WERI-Rb-1 (cell line): ENCODE results near the gene ZNF487.

Experiments used
- DNase-seq: peaks from one replicate; pipeline ENCODE4 v3.0.0-alpha.2; 2020
- H3K27ac ChIP-seq: fragments of 250-450 bp; sonication (Bioruptor Pico); 2 replicates; pipeline ENCODE4 v1.5.1; 2020; ENCODE audit warnings: mild to moderate bottlenecking, moderate library complexity
- H3K27me3 ChIP-seq: fragments of 250-450 bp; sonication (Bioruptor Pico); 2 replicates; pipeline ENCODE4 v1.5.1; 2021; ENCODE audit warnings: mild to moderate bottlenecking, low read depth, moderate library complexity; ENCODE audit not compliant: insufficient read depth, severe bottlenecking
- H3K36me3 ChIP-seq: fragments of 250-450 bp; sonication (Bioruptor Pico); 2 replicates; pipeline ENCODE4 v1.5.1; 2020; ENCODE audit warnings: mild to moderate bottlenecking, moderate library complexity
- H3K4me3 ChIP-seq: 2 replicates; pipeline ENCODE4 v1.5.1; 2011; ENCODE audit warnings: low read depth, mild to moderate bottlenecking, control low read depth, low read length
- H3K9me3 ChIP-seq: fragments of 250-450 bp; sonication (Bioruptor Pico); 2 replicates; pipeline ENCODE4 v1.5.1; 2021; ENCODE audit warnings: mild to moderate bottlenecking, moderate library complexity; ENCODE audit not compliant: severe bottlenecking
- TF ChIP-seq, protein P1 (sequence below): IDR thresholded peaks from 2 replicates; pipeline ENCODE4 v1.5.1; 2011; ENCODE audit warnings: low read depth, mild to moderate bottlenecking, control low read depth, inconsistent platforms, low read length

Gene ZNF487

DNA sequence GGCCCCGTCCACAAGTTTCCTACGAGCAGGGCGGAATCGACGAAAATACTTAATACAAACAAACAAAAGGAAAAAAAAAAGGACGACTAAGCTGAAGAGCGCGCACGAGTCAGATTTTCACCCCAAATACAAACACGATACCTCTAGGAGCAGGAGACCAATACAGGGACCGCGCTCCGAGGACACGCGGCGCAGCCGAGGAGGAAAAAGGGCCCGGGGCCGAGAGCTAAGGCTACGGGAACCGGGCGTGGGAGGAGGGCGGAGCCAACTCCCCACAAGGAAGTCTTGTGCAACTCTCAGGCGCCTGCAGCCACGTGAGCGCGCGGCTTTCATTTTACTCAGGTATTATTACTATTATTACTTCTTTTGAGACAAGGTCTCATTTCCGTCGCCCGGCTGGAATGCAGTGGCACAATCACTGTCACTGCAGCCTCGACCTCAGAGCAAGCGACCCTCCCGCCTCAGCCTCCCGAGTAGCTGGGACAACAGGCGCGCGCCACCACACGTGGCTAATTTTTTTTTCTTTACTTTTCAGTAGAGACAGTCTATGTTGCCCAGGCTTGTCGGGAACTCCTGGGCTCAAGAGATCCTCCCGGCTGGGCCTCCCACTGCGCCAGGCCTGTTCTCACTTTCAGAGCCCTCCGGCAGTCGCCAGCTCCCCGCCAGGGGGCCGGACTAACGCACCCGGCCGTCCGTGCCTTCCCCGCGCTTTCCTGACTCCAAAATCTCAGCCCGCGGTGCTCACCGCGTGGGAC is 29.2 kb upstream of the ZNF487 start:
- peaks cover 36% of the 10 kb centered on the region for H3K36me3 ChIP-seq
- TF ChIP-seq, protein P1, sequence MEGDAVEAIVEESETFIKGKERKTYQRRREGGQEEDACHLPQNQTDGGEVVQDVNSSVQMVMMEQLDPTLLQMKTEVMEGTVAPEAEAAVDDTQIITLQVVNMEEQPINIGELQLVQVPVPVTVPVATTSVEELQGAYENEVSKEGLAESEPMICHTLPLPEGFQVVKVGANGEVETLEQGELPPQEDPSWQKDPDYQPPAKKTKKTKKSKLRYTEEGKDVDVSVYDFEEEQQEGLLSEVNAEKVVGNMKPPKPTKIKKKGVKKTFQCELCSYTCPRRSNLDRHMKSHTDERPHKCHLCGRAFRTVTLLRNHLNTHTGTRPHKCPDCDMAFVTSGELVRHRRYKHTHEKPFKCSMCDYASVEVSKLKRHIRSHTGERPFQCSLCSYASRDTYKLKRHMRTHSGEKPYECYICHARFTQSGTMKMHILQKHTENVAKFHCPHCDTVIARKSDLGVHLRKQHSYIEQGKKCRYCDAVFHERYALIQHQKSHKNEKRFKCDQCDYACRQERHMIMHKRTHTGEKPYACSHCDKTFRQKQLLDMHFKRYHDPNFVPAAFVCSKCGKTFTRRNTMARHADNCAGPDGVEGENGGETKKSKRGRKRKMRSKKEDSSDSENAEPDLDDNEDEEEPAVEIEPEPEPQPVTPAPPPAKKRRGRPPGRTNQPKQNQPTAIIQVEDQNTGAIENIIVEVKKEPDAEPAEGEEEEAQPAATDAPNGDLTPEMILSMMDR = peak; percentile 56
- peak; percentile 80 for DNase-seq
- peak overlapping the region; percentile 95 for H3K27ac ChIP-seq
- H3K9me3 ChIP-seq = peaks cover 5% of the 10 kb centered on the region
- no peaks in the 10 kb centered on the region for H3K27me3 ChIP-seq
- H3K4me3 ChIP-seq = peak overlapping the region; percentile 88

DNA sequence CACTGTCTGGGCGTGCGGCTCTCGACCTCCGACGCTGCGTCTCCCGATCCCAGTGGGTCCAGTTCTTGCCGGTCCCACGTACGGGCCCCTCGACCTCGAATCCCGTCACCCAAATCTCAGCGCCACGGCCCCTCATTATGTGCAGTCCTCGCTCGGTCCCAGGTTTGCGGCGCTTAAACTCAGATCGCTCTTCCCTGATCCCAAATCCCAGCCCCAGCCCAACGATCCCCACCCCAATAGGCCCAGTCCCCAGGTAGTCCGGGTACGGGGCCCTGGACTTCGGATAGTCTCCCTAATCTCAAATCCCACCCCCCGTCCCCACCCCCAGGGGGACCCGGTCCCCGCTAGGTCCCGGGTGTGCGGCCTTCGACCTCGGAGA is 28.6 kb upstream of the ZNF487 start:
- peaks cover 5% of the 10 kb centered on the region for H3K9me3 ChIP-seq

DNA sequence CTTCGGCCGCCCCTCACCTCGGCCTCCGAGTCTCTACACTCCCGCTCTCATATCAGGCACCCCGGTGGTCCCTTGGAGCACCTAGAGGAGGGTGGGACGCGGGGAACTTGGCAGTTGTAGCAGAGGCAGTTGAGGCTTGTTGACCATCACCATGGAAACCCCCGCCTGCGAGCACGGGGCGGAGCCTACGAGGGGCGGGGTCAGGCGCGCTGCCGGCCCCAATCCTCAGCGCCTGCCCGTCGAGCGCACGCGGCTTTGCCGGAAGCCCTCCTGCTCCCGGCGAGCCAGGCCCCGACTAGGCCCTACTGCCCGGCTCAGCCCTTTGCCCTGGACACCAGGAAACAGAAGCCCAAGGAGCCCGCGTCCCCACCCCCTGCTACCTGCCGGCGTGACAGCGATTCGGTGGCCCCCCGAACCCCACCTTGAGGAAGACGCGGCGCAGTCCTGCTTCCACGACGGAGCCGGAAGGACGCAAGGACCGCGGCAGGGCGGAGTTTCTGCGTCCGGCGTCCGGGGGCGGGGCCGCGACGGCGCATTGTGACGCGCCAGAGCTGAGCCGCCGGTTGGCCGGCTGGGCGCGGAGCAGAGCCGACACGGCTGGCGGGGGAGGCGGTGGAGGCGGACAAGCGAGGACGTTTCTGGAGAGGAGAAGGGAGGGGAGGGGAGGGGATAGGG is 28.1 kb upstream of the ZNF487 start, which contains the start of gene HNRNPF:
TSS of gene HNRNPF (minus strand) at position 477 of the 675 bp plus-strand sequence. CDS start 21,302 bp downstream, outside the sequence.
- peak within 1 kb of the TSS; percentile 88 for H3K4me3 ChIP-seq
- DNase-seq = peak; percentile 94
- TF ChIP-seq, protein P1 = no peak
- peak within 1 kb of the TSS; percentile 95 for H3K27ac ChIP-seq
- H3K9me3 ChIP-seq = peaks cover 5% of the 10 kb centered on the region
- H3K27me3 ChIP-seq = no peaks in the 10 kb centered on the region
- H3K36me3 ChIP-seq = peaks cover 25% of the 10 kb centered on the region

More for the DNA sequence above, 28.6 kb upstream of the ZNF487 start:
- TF ChIP-seq, protein P1 = no peak
- no peak for DNase-seq
- peak overlapping the region; percentile 88 for H3K4me3 ChIP-seq
- peak overlapping the region; percentile 95 for H3K27ac ChIP-seq
- peaks cover 30% of the 10 kb centered on the region for H3K36me3 ChIP-seq
- H3K27me3 ChIP-seq = no peaks in the 10 kb centered on the region

DNA sequence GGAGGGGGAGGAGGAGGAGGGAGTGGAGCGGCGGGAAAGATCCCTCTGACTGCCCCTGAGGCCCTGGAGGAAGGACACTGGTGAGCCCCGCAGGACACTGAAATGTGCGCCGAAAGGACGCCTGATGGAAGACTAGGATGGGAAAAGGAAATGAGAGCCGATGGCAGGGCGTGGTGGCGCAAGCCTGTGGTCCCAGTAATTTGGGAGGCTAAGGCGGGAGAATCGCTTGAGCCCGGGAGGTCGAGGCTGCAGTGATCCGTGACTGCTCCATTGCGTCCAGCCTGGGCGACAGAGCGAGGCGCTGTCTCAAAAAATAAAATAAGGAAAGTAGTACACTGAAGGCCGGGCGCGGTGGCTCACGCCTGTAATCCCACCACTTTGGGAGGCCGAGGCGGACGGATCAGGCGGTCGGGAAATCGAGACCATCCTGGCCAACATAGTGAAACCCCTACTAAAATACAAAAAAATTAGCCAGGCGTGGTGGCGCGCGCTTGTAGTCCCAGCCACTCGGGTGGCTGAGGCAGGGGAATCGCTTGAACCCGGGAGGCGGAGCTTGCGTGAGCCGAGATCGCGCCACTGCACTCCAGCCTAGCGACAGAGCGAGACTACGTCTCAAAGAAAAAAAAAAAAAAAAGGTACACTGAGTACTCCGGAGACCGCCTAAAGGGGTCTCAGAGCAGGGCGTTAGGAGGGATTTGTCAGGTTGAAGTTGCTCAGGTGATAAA is 27.4 kb upstream of the ZNF487 start:
- Histone ChIP-seq H3K27me3 (no peaks in the 10 kb centered on the region), H3K36me3 (peaks cover 21% of the 10 kb centered on the region), H3K4me3 (peak overlapping the region; percentile 88), H3K27ac (peak overlapping the region; percentile 95), H3K9me3 (peaks cover 5% of the 10 kb centered on the region)
- TF ChIP-seq, protein P1 = no peak
- DNase-seq = no peak

DNA sequence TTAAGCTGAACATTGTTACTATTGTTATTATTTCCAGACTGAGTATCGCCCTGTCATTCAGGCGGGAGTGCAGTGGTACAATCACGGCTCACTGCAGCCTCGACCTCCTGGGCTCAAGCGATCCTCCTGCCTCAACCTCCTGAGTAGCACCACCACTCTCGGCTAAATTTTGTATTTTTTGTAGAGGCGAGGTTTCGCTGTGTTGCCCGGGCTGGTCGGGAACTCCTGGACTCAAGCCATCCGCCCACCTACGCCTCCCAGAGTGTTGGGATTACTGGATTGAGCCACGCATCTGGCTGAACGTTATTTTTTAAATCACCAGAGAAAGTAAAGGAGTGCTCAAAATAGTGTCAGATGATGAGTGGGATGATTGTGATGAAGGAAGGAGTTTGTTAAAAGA is 26.6 kb upstream of the ZNF487 start:
- Histone ChIP-seq H3K9me3 (peaks cover 5% of the 10 kb centered on the region), H3K27ac (no peak overlapping the region), H3K4me3 (no peak overlapping the region)

More for the DNA sequence above, 26.6 kb upstream of the ZNF487 start:
- TF ChIP-seq, protein P1 = no peak
- Histone ChIP-seq H3K36me3 (peaks cover 18% of the 10 kb centered on the region), H3K27me3 (no peaks in the 10 kb centered on the region)
- no peak for DNase-seq
